ENCODE results near the gene CDC34.
A peak's percentile ranks its signal among the peaks of the same experiment; 100 is the strongest.

The CDC34 gene

DNA sequence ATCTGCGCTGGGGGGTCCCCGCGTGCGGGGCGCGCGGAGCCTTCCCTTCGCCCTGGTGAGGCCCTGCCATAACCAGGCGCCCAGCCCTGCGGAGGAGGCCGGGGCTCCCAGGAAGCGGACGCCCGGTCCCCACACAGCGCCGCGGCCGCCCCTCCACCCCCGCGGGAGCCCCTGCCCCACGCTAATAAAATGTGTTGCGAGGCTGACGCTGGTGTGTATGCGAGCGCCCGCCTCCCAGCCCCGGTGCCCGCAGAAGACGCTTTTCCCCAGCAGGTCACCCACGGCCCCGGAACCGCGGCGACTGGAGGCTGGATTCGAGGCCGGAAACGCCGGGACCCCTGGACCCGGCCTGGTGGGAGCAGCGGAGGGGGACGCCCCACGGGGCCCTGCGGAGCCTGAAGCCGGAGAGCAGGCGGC lies 12.1 kb upstream of the CDC34 start:
- no peak for DNase-seq (ENCODE audit: low spot score)

GRCh38 chr19:522726-523125 lies 8.8 kb upstream of the CDC34 start:
- no peak for DNase-seq (ENCODE audit: low spot score)

GRCh38 chr19:524062-524674 lies 7.4 kb upstream of the CDC34 start:
- no peak for DNase-seq (ENCODE audit: low spot score)

- no peak for DNase-seq (ENCODE audit: low spot score)
Measured at GRCh38 chr19:525029-525428, 6.5 kb upstream of the CDC34 start.

DNA sequence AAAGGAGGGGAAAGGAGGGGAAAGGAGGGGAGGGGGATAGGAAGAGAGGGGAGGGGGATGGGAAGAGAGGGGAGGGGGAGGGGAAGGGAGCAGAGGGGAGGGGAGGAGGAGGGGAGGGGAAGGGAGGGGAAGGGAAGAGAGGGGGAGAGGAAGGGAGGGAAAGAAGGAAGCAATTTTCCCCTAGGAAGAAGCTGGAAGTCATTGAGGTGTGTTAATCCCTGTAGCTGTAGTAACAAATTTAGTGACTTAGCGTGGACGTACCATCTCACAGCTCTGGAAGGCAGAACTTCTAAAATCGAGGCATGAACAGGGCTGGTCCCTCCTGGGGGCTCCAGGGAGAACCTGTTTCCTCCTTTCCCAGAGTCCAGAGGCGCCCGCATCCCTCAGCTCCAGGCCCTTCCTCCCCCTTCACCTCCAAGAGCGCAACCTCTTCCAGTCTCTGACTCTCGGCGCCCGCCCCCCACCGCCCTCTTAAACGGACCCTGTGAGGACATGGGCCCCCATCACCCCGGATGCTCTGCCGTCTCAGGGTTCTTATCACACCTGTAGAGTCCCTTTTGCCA lies 5.6 kb upstream of the CDC34 start:
- no peak for DNase-seq (ENCODE audit: low spot score)

GRCh38 chr19:530134-531008 lies 1.2 kb upstream of the CDC34 start:
- DNase-seq (ENCODE audit: low spot score) = no peak

DNA sequence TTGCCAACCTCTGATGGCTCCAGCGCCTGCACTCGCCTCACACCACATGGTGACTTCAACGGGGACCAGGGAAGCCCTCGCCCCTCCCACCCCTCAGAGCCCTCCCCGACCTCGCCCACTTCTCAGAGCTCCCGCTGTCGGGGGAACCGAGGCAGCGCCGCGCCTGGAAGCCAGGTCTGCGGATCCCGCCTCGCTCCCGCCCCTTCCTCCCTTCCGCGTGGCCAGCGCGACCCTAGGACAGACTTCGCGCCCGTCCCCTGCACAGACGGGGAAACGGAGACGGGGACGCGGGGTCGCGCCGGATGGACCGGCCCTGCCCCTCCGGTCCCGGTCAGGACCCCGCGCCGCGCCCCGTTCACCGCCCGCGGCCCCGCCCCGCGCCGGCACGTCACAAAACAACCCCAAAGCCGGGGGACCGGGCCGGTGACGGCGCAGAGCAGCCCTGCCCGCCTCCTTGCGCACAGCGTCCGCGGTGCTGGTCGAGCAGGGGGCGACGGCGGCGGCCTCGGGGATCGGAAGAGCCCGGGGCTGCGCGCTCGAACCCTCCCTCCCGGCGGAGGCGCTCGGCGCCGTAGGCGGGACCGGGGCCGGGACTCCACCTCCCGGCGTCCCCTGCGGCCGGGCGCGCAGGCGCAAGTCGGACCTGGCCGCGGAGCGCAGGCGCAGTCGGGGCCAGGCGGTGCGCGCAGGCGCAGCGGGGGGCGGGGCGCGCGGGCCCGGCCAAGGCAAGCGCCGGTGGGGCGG lies 379 bp upstream of the CDC34 start:
- DNase-seq (ENCODE audit: low spot score) = peak; percentile 93

GRCh38 chr19:532561-533363 lies 1.2 kb downstream of the CDC34 start:
- peak; percentile 28 for DNase-seq (ENCODE audit: low spot score)

- no peak for DNase-seq (ENCODE audit: low spot score)
Measured at GRCh38 chr19:533364-534058, 2.0 kb downstream of the CDC34 start.

GRCh38 chr19:534088-534487 lies 2.5 kb downstream of the CDC34 start:
- no peak for DNase-seq (ENCODE audit: low spot score)

GRCh38 chr19:535017-535835 lies 3.7 kb downstream of the CDC34 start:
- DNase-seq (ENCODE audit: low spot score) = no peak

GRCh38 chr19:536031-536880 lies 4.7 kb downstream of the CDC34 start:
- no peak for DNase-seq (ENCODE audit: low spot score)

- DNase-seq (ENCODE audit: low spot score) = no peak
Measured at GRCh38 chr19:536881-537404, 5.4 kb downstream of the CDC34 start.

DNA sequence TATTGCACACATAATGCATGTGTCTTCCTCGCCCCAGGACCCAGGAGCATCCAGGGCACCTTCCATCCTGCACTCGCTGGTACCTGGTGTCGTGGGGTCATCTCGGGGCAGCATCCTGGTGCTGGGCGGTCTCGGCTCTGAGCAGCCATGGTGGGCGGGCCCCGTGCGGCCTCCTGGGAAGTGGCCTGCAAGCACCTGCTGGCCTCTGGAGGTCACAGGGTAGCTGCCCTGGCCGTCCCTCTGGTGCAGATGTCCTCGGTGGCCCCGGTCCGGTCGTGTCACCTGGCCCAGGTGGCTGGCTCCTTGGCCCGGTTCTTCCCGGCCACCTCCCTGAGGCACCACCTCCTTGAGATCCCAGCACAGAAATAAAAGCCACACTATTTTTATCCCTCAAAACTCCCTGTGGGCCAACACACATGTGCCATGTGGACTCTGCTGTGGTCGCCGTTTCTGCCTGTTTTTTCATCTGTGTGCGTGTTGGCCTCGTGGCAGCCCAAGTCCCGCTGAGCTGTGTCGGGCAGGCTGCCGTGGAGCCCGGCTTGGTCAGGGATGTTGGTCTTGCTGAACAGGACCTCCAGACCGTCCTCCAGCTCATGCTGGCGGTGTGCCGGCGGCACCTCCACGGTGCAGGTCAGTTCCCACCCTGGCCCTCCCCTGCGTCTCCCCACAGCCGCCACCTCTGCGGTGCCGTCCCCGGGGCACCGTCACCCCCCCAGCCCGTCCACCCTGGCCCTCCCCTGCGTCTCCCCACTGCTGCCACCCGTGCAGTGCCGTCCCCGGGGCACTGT lies 7.3 kb downstream of the CDC34 start:
- DNase-seq (ENCODE audit: low spot score) = no peak

GRCh38 chr19:539429-540030 lies 8.0 kb downstream of the CDC34 start:
- DNase-seq (ENCODE audit: low spot score) = no peak

GRCh38 chr19:540867-541637 lies 9.5 kb downstream of the CDC34 start:
- DNase-seq (ENCODE audit: low spot score) = no peak

DNA sequence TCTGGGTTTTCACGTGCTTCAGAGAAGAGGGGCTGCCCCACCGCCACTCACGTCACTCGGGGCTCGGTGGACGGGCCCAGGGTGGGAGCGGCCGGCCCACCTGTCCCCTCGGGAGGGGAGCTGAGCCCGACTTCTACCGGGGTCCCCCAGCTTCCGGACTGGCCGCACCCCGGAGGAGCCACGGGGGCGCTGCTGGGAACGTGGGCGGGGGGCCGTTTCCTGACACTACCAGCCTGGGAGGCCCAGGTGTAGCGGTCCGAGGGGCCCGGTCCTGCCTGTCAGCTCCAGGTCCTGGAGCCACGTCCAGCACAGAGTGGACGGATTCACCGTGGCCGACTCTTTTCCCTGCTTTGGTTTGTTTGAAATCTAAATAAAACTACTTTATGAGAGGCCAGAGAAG lies 10.1 kb downstream of the CDC34 start:
- DNase-seq (ENCODE audit: low spot score) = no peak

All from COLO829 (cell line).